GM12874 (cell line): ENCODE results near the gene LARP4B.

ENCODE experiments used
- CTCF ChIP-seq: IDR thresholded peaks from 2 replicates; pipeline ENCODE4 v1.5.1; 2011; ENCODE audit warnings: low read depth, mild to moderate bottlenecking, control low read depth, low read length, moderate library complexity; ENCODE audit not compliant: insufficient read depth

Gene LARP4B

GRCh38 chr10:814536-815302, 116.8 kb downstream of the LARP4B start:
- no peak for TF ChIP-seq CTCF

GRCh38 chr10:813286-813685, 118.2 kb downstream of the LARP4B start:
- TF ChIP-seq CTCF = no peak

GRCh38 chr10:812787-813186, 118.7 kb downstream of the LARP4B start:
- no peak for TF ChIP-seq CTCF

- no peak for TF ChIP-seq CTCF
Observed at GRCh38 chr10:811379-812175, 119.9 kb downstream of the LARP4B start.

DNA sequence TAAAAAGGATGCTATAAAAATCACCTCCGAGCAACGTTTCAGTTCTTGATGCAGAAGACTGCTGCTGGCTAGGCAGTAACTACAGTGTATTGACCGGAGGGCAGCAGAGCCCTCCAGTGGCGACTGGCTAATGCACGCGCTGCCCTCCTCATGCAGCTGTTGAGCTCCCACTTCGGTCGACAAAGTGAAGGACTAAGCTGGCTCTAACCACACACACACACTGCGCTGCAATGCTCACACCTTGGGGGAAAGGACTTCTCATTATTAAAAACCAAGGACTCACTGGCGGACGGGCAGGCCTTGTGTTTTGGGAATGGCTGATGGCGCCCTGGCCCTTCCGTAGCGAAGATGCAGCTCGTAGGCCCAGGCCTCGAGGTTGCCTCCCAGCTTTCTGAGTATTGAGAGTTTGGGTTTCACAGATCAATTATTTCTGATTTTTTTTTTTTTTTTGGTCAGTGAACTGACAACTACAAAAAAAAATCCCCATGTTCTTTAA, 121.1 kb downstream of the LARP4B start:
- peak; percentile 20; the same call in 1 of the 2 replicates for TF ChIP-seq CTCF

DNA sequence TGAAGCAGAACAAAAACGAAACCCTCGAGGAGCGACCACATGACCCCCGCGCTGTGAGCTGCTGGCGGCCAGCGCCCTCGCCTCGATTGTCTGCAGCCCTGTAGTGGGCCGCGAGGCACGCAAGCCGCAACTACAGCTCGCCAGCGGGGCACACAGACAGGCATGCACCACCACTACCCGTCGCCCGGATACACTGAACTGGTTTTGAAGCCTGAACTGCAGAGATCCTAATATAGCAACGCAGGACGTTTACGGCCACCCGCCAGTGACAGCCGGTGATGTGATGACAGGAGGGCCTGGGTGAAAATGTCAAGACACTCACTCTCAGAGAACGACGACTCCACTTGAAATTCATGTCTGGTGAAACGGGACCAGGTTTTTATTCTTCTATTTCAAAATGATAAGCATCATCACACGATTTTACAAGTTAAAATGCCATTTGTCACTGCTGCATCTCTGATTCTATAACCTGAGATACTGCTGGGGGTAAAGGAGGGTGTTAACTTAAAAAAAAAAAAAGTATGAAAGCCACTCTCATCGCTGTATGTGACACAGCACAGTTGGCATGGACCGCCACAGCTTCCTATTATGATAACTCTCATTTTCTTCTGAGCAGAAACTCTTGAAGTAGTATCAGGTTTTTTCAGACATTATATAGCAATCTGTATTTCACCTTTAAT, 121.7 kb downstream of the LARP4B start:
- TF ChIP-seq CTCF = no peak

DNA sequence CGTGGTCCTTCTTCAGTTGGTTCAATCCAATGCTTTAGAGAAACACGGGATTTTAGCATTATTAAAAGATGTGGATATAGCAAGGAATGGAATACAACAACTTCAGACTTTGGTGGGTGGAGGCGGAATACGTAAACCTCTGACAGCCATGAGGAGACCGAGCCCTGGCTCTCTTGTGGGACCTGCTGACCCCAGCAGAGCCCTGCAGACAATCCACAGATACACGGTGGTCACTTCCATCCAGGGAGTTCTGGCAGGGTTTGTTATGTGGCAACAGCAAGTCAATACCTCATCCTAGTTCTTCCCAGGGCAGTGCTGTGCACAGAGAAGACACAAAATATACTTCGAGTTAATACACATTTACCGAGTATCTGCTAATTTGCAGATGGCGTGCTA, 123.5 kb downstream of the LARP4B start:
- no peak for TF ChIP-seq CTCF
